Measurements from ENCODE around the gene CSE1L. TPM values are rescaled to one million over a fixed set of nuclear protein-coding genes. Genes with fewer than 3 reads are reported as not detected.
"Not testable (repeated sequence)": the region's sequence is repeated elsewhere in the genome, so short reads cannot be mapped to it uniquely, and the experiment has no call there.

Gene CSE1L
- total RNA-seq, 1 donor from 2014 or later: 79.6 TPM

DNA sequence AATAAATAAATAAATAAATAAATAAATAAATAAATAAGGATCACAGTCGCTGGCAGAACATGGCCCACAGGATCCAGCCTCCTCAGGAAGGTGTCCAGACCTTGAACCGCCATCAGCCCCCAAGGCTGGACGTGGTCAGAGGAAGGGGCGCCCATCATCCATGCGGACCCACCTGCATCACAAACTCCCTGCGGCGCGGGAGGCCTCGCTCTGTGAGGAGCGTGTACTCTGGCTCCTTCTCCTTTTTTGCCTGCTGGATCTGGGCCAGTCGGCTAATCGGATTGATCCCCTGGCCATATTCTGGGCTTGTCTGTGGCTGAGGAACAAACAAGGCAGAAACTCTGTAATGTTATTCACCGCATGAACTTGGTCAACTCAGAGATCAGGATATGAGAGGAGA lies 76.8 kb downstream of the CSE1L start:
- peaks cover 54% of the 10 kb centered on the region for H3K36me3 Mint-ChIP-seq

DNA sequence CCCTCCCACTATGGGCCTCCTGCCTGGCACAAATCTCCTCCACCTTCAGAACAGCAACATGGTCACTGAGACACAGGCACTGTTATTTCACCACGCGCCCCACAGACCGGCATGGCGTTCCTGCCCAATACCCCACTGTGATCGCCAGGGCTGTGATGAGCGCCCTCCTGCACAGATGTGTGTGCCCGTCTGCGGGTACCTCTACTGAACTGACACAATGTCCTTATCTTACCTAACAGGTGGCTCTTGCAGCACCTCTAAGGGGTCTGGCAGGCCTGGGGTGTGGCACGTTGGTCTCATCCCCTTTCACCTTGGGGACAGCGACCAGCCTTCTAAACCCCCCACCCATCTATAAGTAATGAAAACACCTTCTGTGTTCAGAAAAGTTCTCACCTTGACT lies 77.9 kb downstream of the CSE1L start:
- no peak overlapping the region for H3K27ac Mint-ChIP-seq
- peaks cover 7% of the 10 kb centered on the region for H3K4me1 Mint-ChIP-seq
- H3K36me3 Mint-ChIP-seq: peaks cover 44% of the 10 kb centered on the region
- H3K9me3 Mint-ChIP-seq: no peaks in the 10 kb centered on the region
- H3K4me3 Mint-ChIP-seq: no peak overlapping the region
- no peaks in the 10 kb centered on the region for H3K27me3 Mint-ChIP-seq (ENCODE audit: low read depth)
- TF ChIP-seq, protein P1, sequence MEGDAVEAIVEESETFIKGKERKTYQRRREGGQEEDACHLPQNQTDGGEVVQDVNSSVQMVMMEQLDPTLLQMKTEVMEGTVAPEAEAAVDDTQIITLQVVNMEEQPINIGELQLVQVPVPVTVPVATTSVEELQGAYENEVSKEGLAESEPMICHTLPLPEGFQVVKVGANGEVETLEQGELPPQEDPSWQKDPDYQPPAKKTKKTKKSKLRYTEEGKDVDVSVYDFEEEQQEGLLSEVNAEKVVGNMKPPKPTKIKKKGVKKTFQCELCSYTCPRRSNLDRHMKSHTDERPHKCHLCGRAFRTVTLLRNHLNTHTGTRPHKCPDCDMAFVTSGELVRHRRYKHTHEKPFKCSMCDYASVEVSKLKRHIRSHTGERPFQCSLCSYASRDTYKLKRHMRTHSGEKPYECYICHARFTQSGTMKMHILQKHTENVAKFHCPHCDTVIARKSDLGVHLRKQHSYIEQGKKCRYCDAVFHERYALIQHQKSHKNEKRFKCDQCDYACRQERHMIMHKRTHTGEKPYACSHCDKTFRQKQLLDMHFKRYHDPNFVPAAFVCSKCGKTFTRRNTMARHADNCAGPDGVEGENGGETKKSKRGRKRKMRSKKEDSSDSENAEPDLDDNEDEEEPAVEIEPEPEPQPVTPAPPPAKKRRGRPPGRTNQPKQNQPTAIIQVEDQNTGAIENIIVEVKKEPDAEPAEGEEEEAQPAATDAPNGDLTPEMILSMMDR (IDR thresholded peaks at IDR 0.05; ENCODE audit: unreplicated experiment): no peak
- DNase-seq (ENCODE audit: low spot score in 2 of 2, unreplicated experiment in 2 of 2): no peak

More for the DNA sequence above, 76.8 kb downstream of the CSE1L start:
- Mint-ChIP-seq H3K27me3 (ENCODE audit: low read depth) (no peaks in the 10 kb centered on the region), H3K9me3 (no peaks in the 10 kb centered on the region), H3K4me3 (no peak overlapping the region), H3K27ac (no peak overlapping the region), H3K4me1 (peaks cover 7% of the 10 kb centered on the region)
- DNase-seq (ENCODE audit: low spot score in 2 of 2, unreplicated experiment in 2 of 2): no peak
- TF ChIP-seq, protein P1 (IDR thresholded peaks at IDR 0.05; ENCODE audit: unreplicated experiment): no peak

DNA sequence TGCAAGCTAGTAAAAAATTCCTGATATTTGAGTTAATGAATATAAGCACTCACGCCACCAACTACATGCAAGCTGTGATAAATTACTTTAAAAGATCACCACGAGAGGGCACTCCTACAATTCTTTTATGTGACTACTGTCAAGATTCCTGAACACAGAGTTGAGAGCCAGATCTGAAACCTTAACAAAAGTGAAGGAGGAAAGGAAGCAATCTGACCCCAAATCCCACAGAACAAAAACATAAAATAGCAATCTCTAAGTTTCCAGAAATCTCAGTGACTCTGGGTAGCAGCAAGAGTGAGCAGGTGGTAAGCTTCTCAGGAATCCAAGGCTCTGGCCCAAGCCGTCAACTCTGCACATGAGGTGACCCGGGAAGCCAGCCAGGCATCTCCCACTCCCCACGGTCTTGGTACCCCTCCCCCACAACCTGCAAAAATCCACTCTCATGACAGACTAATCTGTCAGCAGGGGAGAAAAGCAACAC lies 86.9 kb downstream of the CSE1L start:
- Mint-ChIP-seq H3K36me3 (peaks cover 22% of the 10 kb centered on the region), H3K27me3 (ENCODE audit: low read depth) (no peaks in the 10 kb centered on the region), H3K9me3 (no peaks in the 10 kb centered on the region), H3K27ac (peak overlapping the region; percentile 71), H3K4me3 (no peak overlapping the region), H3K4me1 (peaks cover 11% of the 10 kb centered on the region)
- TF ChIP-seq, protein P1 (IDR thresholded peaks at IDR 0.05; ENCODE audit: unreplicated experiment): peak; percentile 30
- no peak for DNase-seq (ENCODE audit: low spot score in 2 of 2, unreplicated experiment in 2 of 2)

DNA sequence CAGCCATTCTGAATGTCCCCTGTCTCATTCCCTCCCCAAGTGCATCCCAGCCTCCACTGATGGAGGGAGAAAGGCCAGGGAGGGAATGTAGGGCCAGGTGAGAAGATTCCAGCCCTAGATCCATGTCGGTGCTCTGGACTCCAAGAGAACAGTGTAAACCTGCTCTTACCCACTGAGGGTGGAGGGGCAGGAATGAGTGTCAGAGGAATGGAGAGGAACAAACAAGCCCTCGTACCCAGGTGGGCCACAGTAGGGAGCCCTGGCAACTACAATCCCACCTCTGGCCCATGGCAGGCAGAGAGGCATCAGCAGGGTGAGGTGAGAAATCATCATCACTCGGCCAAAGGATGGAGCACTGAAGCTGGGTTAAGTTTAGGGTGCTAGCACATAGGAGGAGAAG lies 87.5 kb downstream of the CSE1L start:
- TF ChIP-seq, protein P1 (IDR thresholded peaks at IDR 0.05; ENCODE audit: unreplicated experiment): no peak
- Mint-ChIP-seq H3K9me3 (no peaks in the 10 kb centered on the region), H3K4me1 (peaks cover 11% of the 10 kb centered on the region), H3K36me3 (peaks cover 22% of the 10 kb centered on the region), H3K27me3 (ENCODE audit: low read depth) (no peaks in the 10 kb centered on the region), H3K4me3 (no peak overlapping the region), H3K27ac (peak overlapping the region; percentile 71)
- no peak for DNase-seq (ENCODE audit: low spot score in 2 of 2, unreplicated experiment in 2 of 2)

DNA sequence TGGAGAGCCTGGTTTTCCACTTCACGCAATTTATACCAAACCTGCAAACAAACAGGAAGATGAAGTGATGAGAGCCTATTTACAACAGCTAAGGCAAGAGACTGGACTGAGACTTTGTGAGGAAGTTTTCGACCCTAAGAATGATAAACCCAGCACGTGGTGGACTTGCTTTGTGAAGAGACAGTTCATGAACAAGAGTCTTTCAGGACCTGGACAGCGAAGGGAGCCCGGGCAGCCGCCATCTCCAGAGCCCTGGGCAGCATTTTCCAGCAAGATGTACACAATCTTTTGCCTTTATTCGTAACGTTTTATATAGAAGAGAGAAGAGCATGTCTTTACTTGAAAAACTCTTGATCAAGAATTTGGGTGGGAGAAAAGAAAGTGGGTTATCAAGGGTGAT lies 88.7 kb downstream of the CSE1L start:
- DNase-seq (ENCODE audit: low spot score in 2 of 2, unreplicated experiment in 2 of 2); H3K4me3 Mint-ChIP-seq; H3K9me3 Mint-ChIP-seq; H3K27ac Mint-ChIP-seq; H3K27me3 Mint-ChIP-seq (ENCODE audit: low read depth): not testable (repeated sequence)
- Mint-ChIP-seq H3K36me3 (peaks cover 29% of the 10 kb centered on the region), H3K4me1 (peaks cover 11% of the 10 kb centered on the region)

DNA sequence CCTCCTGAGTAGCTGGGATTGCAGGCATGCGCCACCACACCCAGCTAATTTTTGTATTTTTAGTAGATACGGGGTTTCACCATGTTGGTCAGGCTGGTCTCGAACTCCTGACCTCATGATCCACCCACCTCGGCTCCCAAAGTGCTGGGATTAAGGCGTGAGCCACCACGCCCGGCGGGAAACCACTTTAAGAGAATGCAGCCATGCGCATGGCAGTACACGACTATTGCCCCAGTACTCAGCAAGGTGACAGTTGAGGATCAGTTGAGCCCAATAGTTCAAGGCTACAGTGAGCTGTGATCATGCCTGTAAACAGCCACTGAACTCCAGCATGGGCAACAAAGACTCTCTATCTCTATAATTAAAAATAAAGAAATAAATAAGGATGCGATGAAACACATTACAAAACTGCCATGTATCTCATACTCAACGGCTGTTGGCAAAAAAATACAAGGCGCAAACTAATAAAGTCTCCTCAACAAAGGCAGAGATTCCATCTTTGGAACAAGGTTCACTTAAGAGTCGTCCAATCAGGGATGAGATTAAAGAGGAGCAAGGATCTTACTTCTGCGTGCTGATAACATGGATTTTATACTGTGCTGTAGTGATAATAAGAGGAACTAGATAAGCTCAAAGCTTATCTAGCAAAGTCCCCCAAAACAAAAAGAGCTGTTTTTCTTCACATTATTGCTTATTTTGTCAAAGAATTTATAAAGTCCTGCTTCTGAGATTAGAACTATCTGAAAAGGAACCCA lies 90.9 kb downstream of the CSE1L start:
- TF ChIP-seq, protein P1 (IDR thresholded peaks at IDR 0.05; ENCODE audit: unreplicated experiment): no peak
- Mint-ChIP-seq H3K27me3 (ENCODE audit: low read depth) (no peaks in the 10 kb centered on the region), H3K27ac (peak overlapping the region; percentile 17), H3K9me3 (no peaks in the 10 kb centered on the region), H3K4me3 (no peak overlapping the region), H3K4me1 (peaks cover 11% of the 10 kb centered on the region), H3K36me3 (peaks cover 27% of the 10 kb centered on the region)
- DNase-seq (ENCODE audit: low spot score in 2 of 2, unreplicated experiment in 2 of 2): no peak

Measured in mesothelial cell of epicardium (in vitro differentiated cells).